GM21717 (cell line): ENCODE data around the gene FAM234B.
"Not testable (repeated sequence)": the region's sequence is repeated elsewhere in the genome, so short reads cannot be mapped to it uniquely, and the experiment has no call there.

Source experiments
- ATAC-seq: cut with Tn5 transposase; IDR thresholded peaks from one replicate; pipeline ENCODE4 v1.9.1; 2021; ENCODE audit warnings: mild to moderate bottlenecking, moderate library complexity; ENCODE audit not compliant: unreplicated experiment

The FAM234B gene

DNA sequence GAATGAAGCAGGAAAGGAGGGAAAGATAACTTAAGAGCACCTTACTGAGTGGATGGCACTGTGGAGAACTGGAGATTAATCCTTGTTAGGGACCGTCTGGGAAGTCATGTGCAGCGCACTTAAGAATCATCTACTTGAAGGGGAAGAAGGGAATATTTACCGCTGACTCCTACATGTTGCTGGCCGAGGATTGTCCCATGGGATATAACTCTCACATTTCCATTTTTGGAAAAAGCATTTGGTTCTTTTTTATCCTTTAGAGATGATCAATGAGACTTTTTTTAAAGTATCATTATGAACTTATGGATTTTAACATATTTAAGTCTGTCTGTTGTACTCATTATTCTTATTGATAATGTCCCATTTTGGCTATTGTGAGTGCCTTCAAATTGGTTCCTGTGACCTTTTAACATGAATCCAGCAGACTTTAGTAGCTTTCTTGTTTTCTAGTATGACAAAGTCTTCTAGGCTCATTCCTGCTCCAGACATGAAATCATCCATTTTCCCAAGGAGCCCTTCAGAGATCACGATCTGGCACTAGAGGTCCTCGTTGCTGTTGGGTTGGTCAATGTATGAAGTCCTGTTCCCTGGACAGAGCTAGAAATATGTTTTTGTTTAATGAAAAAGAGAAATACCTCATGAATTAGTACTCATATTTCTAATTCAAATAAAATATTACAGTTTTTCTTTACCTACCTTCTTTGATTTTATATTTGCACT, 20.2 kb upstream of the FAM234B start:
- ATAC-seq, result no peak

DNA sequence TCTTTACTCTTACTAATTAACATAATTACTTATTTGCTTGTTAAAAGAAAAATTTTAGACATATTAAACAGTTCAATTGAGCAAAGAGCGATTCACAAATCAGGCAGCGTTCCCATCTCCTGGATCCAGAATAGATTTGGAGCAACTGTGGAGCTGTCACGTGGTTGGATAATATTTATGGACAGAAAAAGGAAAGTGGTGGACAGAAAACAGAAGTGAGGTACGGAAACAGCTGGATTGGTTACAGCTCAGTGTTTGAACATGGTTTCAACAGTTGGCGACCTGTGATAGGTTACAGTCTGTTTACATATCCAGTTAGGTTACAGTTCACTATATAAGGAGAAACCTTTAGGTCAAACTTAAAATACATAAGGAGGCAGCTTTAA, 19.7 kb upstream of the FAM234B start:
- no peak for ATAC-seq

DNA sequence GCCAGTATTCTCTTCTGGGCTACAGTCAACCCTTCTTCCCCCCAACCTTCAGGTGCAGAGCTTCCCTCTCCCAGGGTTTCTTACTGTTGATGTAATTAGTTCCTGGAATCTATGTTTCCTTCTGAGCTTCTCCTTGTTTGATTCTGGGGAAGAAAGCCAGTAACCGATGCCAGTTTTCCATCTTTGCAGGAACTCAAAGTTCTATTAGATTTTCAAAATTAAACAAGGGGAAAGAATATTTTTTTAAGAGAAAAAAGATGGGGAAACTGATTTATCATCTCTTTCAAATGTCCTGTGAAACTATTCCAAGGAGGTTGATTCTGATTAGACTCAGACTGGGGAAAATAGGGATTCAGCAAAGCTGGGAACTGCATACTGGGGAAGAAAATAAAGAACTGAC, 17.9 kb upstream of the FAM234B start:
- no peak for ATAC-seq

GRCh38 chr12:13027032-13027431, 17.1 kb upstream of the FAM234B start:
- no peak for ATAC-seq

- ATAC-seq, result no peak
These were observed 16.7 kb upstream of the FAM234B start for GRCh38 chr12:13027508-13027907.

DNA sequence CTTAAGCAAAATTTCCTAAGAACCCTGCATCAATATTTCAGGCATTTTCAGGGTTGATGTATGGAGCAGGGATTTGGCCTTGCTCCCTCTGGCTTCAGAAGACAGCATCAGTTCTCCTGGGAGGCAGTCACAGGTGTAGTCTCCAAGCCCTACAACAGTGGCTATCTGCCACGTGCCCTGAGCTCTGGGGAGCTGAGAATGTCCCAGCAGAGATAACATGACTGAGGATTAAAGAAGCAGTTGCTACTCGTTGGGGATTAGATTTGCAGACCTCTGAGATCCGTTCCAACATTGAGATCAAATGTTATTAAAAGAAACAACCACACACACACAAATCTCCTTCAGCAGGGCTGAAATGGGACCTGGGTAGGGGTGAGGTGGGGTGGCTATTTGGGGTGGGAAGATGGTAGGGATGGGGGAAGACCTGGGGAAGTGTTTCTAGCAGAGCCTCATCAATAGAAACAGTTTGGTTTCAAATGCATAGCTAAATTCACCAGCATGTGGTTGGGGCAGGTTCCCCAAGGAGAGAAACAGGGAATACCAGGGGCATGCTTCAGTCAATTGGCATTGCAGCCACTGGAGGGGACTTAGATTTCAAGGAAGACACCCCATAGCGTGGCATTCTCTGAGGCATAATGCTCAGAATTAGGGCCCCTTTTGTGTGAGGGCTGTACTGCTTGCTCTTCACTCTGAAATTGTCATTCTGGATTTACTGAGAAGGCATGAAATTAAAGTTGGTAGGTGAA, 15.2 kb upstream of the FAM234B start:
- ATAC-seq, result no peak

DNA sequence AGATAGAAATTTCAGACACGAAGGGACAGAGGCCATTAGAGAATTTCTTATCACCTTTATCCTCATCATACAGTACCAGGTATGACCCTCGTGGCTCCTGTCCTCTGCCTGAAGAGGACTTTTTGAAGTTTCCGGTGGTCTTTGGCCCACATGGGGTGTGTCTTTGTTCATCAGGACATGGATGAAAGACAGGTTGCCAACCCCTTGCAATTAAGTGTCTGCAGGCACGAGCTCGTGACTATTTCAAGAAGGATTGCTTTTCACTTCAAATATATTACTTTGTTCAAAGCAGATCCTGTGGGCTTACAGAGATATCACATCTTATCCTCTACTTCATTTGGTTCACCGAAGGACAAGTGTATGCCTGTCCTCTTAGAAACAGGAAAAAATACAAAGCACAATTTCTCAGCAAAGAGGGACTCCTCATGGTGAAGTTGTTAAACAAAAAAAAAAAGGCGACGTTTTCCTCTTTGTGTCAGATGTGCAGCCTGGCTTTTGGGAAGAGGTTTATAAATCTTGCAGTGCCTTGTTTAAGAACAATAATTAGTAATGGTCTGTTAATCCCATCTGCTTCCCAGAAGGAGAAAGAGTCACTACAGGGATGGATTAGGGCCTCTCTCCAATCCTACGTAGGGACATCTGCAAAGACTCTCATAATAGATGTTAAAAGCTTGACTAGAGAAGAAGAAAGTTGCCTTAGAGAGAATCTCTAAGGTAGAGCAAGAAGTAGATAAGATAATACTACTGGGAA, 13.5 kb upstream of the FAM234B start:
- ATAC-seq, result no peak

- no peak for ATAC-seq
These were observed 12.0 kb upstream of the FAM234B start for GRCh38 chr12:13032164-13032563.

GRCh38 chr12:13033476-13033875, 10.7 kb upstream of the FAM234B start:
- no peak for ATAC-seq

- ATAC-seq, result not testable (repeated sequence)
These were observed 8.8 kb upstream of the FAM234B start for GRCh38 chr12:13035335-13035734.

DNA sequence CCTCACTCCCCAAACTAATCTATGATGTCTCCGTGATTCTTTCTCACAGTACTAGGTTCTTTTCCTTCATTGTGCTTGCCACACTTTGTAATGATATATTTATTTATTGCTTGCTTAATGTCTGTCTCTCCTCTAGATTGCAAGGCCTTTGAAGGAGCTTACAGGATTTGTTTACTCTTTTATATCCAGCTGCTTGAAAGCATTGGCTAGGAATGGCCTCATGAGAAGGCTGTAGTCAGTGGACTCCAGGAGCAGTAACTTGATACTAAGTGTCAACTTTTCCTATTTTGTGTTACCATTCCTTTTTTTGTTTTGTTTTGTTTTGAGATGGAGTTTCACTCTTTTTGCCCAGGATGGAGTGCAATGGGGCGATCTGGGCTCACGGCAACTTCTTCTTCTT, 7.3 kb upstream of the FAM234B start:
- no peak for ATAC-seq

DNA sequence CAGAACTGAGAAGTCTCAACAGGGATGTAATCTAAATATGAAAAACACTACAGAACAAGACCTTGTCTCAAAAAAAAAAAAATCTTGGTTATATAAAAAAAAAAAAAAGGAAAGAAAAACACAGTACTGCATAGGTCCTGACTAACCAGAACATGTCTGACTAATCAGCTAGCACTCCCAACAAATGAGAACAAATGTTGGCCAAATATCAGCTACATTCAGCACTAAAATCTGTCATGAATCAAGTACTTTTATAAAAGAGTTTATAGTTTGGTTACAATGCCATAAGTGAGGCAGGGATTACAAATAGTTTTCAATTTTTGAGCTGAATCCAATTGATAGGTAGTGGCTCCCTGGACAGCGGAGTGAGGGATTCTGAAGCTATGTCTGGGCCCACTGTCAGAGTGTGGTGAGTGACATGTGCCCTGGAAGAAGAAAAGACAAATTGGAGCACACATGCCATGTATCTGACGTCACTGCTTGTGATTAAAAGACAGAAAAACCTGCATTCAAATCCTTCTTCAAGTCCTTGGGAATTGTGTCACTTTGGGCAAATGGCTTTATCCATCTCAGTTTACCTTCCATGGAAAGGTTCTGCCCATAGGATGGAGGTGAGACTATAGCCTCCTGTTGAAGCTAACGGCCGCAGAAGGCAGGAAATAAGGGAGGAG, 5.6 kb upstream of the FAM234B start:
- no peak for ATAC-seq

- no peak for ATAC-seq
These were observed 4.7 kb upstream of the FAM234B start for GRCh38 chr12:13039328-13039956.

DNA sequence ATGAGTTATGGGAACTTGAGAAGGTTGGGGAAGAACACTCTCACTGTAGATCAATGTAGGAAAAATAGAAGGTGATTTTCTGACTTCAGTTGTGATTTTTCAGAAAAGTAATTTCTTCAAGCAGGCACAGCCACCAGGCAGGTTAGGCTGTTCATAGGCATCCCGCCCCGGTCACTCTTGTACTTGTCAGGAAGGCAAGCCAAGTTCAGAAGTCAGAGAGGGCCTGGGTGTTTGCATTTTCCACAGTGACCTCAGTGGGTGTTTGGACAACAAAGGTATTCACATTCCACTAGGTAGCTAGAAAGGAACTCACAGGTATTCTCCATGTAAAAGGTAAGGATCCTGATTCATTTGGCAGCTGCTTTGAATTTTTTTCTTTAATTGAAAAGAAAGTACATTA, 3.0 kb upstream of the FAM234B start:
- ATAC-seq, result no peak

DNA sequence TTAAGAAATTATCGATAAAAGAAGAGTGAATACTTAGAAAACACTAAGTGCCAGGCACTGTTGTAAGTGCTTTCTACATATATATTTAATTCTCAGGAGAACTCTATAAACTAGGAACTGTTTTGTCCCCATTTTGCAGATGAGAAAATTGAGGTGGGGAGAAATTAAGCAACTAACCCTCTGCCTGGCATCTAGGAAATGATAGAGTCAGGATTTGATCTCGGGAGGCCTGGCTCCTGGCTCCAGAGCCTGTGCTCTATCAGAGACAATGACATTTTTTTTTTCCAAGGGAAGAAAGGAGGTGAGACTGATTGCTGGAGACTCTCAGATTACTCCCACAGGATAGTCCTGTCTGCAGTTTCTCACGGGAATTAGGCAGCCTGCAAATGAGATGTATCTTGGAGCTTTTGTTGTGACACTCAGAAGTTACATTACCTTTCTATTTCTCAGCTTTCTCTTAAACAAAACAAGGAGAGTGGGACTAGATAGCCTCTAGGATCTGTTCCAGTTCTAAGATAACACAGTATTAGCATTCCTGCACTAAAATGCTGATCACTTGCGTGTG, 1.4 kb upstream of the FAM234B start:
- no peak for ATAC-seq

DNA sequence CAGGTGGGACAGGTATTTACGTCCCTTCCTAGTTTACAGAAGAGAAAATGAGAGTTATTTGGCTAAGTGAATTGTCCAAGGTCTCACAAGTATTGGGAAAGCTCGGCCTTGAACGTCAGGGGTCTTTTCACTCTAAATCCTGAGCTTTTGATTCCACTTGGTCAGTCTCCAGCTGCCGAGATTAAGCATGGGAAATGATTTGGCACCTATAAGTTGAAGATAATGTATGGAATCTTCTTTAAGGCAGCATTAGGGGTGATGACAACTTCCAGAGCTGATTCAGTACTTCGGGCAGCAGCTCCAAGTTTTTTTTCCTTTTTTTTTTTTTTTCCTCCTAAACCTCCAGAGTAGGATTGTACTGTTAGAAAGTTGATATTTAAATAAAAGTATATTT, 722 bp downstream of the FAM234B start:
- ATAC-seq, result no peak

GRCh38 chr12:13045816-13046215, 1.6 kb downstream of the FAM234B start:
- no peak for ATAC-seq

DNA sequence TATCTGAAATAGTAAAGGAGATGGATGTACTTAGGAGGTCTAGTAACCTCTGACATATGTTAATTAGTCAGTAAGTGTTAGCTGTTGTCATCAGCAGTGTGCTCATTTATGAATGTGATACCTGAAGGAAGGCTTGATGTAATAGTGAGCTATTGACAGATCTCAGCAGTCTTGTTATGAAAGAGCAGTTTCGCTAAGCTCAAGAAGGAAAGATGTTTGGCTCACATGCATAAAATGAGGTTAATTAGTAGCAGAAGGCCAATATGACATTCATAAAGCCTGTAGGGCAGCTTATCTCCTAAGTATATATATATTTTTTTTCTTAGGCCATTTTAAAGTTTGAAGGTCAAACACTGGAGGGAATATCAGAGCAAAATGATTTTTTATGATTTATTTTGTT, 2.8 kb downstream of the FAM234B start:
- ATAC-seq, result no peak

DNA sequence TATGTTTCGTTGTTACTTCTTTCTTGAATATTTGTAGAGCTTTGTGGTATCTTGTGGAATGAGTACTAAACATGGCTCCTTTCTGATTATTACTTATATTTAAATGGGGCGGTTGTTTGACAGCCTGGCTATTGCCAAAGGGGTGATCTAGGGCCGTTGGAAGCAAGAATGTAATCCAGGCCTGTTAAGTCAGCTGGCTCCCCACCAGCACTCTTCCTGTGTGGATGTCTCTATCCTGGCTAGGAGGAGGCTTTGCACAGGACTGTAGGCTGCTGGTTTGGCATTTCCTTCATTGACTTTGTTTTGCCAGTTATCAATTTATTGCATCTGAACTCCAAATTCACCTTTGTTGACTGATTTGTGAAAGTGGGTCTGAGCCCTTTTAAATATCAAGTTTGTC, 5.6 kb downstream of the FAM234B start:
- ATAC-seq, result no peak

DNA sequence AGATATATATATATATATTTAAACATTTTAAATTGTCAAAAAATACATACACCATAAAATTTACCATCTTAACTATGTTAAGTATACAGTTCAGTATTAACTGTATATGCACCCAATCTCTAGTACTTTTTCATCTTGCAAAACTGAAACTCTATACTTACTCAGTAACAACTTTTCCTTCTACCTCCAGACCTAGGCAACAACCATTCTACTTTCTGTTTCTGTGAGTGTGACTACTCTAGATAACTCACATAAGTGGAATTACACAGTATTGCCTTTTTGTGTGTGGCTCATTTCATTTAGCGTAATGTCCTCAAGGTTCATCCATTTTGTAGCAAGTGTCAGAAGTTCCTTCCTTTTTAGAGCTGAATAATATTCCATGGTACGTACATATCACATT, 8.2 kb downstream of the FAM234B start:
- ATAC-seq, result no peak

GRCh38 chr12:13053617-13054016, 9.4 kb downstream of the FAM234B start:
- not testable (repeated sequence) for ATAC-seq
